Smooth muscle cell (in vitro differentiated cells): Measurements from ENCODE around the gene HIVEP3. TPM values are rescaled to one million over a fixed set of nuclear protein-coding genes. Genes with fewer than 3 reads are reported as not detected.
"Not testable (repeated sequence)": the region's sequence is repeated elsewhere in the genome, so short reads cannot be mapped to it uniquely, and the experiment has no call there.

Source experiments
- DNase-seq: peaks from one replicate; lab custom pipeline; 2025; ENCODE audit not compliant: unreplicated experiment; lab: John Stamatoyannopoulos, UW
- H2AFZ ChIP-seq: fragments of 200-600 bp; sonication (generic); 2 replicates; pipeline ENCODE4 v1.6.0; 2016; ENCODE audit warnings: antibody characterized with exemption, low read depth, mild to moderate bottlenecking
- H3F3A ChIP-seq: fragments of 200-600 bp; sonication (generic); 2 replicates; pipeline ENCODE4 v1.6.0; 2017; ENCODE audit warnings: antibody characterized with exemption, low read depth
- H3K27ac ChIP-seq: fragments of 200-600 bp; sonication (generic); 2 replicates; pipeline ENCODE4 v1.5.1; 2016; ENCODE audit warnings: low read depth, mild to moderate bottlenecking
- H3K27me3 ChIP-seq: fragments of 200-600 bp; sonication (generic); 2 replicates; pipeline ENCODE4 v1.6.1; 2016; ENCODE audit warnings: low read depth, mild to moderate bottlenecking
- H3K36me3 ChIP-seq: fragments of 200-600 bp; sonication (generic); 2 replicates; pipeline ENCODE4 v1.5.1; 2016; ENCODE audit warnings: low read depth
- H3K4me1 ChIP-seq: fragments of 200-600 bp; sonication (generic); 2 replicates; pipeline ENCODE4 v1.5.1; 2016; ENCODE audit warnings: low read depth
- H3K4me2 ChIP-seq: fragments of 200-600 bp; sonication (generic); 2 replicates; pipeline ENCODE4 v1.6.0; 2016; ENCODE audit warnings: mild to moderate bottlenecking
- H3K4me3 ChIP-seq: fragments of 200-600 bp; sonication (generic); 2 replicates; pipeline ENCODE4 v1.5.1; 2016; ENCODE audit warnings: mild to moderate bottlenecking
- H3K79me2 ChIP-seq: fragments of 200-600 bp; sonication (generic); 2 replicates; pipeline ENCODE4 v1.6.0; 2016; ENCODE audit warnings: low read depth, mild to moderate bottlenecking
- H3K9ac ChIP-seq: fragments of 200-600 bp; sonication (generic); 2 replicates; pipeline ENCODE4 v1.6.0; 2016; ENCODE audit warnings: low read depth
- H3K9me3 ChIP-seq: fragments of 200-600 bp; sonication (generic); replicated peaks from 2 replicates; pipeline ENCODE4 v1.5.1; 2016; ENCODE audit warnings: low read depth
- H4K20me1 ChIP-seq: fragments of 200-600 bp; sonication (generic); 2 replicates; pipeline ENCODE4 v1.6.0; 2016; ENCODE audit warnings: low read depth
- CTCF ChIP-seq: fragments of 200-600 bp; sonication (generic); IDR thresholded peaks from 2 replicates; pipeline ENCODE4 v1.5.1; 2017; ENCODE audit warnings: borderline replicate concordance, mild to moderate bottlenecking, antibody characterized with exemption; ENCODE audit not compliant: insufficient read depth, poor library complexity, severe bottlenecking
- whole genome bisulfite sequencing: methylation state at CpG from one replicate; pipeline ENCODE4 v1.1.7; 2016; ENCODE audit warnings: low lambda C conversion rate; 5-methylcytosine and 5-hydroxymethylcytosine counted together
- polyA plus RNA-seq: library from polyadenylated mRNA; unstranded; fragments of >200 nt; fragmentation: Nextera tagmentation; extraction: Ambion mirVana; gene quantifications from 2 replicates; pipeline ENCODE4 v1.2.1, GENCODE V29; 2016
- total RNA-seq: library from RNA; depleted of rRNA; stranded (reverse); fragments of >200 nt; gene quantifications from 2 replicates; pipeline ENCODE4 v1.2.3, GENCODE V29; 2014

Gene HIVEP3
- total and polyA plus RNA-seq, 2 experiments from 2014 or later = 2.1 to 6.4 TPM

- Histone ChIP-seq H3F3A (no peaks in the 10 kb centered on the region), H4K20me1 (no peaks in the 10 kb centered on the region)
- no peak for DNase-seq
Measured at GRCh38 chr1:41924911-41925310, 6.2 kb upstream of the HIVEP3 start.

GRCh38 chr1:41921271-41921670 lies 2.5 kb upstream of the HIVEP3 start:
- WGBS = 98% methylated on average over 2 of the region's 2 CpGs
- DNase-seq = not testable (repeated sequence)

More at GRCh38 chr1:41924911-41925310, 6.2 kb upstream of the HIVEP3 start:
- Histone ChIP-seq H2AFZ (no peak overlapping the region), H3K9ac (no peak overlapping the region), H3K36me3 (no peaks in the 10 kb centered on the region), H3K4me3 (no peak overlapping the region), H3K4me2 (no peak overlapping the region), H3K27ac (no peak overlapping the region), H3K9me3 (no peaks in the 10 kb centered on the region), H3K4me1 (peaks cover under 1% of the 10 kb centered on the region), H3K27me3 (no peaks in the 10 kb centered on the region), H3K79me2 (no peaks in the 10 kb centered on the region)
- 26% methylated on average over 2 of the region's 2 CpGs for WGBS
- no peak for TF ChIP-seq CTCF

GRCh38 chr1:41920658-41921057 lies 1.9 kb upstream of the HIVEP3 start:
- Histone ChIP-seq H3K27ac (peak overlapping the region; percentile 13), H3K9ac (no peak overlapping the region), H3K4me1 (peaks cover 25% of the 10 kb centered on the region), H3K4me2 (peak overlapping the region; percentile 98), H3K79me2 (no peaks in the 10 kb centered on the region), H3K4me3 (no peak overlapping the region), H4K20me1 (no peaks in the 10 kb centered on the region), H3F3A (peaks cover 7% of the 10 kb centered on the region), H3K9me3 (no peaks in the 10 kb centered on the region), H3K27me3 (no peaks in the 10 kb centered on the region), H3K36me3 (no peaks in the 10 kb centered on the region), H2AFZ (no peak overlapping the region)
- no peak for TF ChIP-seq CTCF
- no peak for DNase-seq
- 71% methylated on average over 2 of the region's 2 CpGs for WGBS

More at GRCh38 chr1:41921271-41921670, 2.5 kb upstream of the HIVEP3 start:
- H3K27ac ChIP-seq, H2AFZ ChIP-seq, H3K79me2 ChIP-seq, H3K4me3 ChIP-seq, H3K27me3 ChIP-seq, H3K9me3 ChIP-seq, H3F3A ChIP-seq, H3K4me2 ChIP-seq, H3K9ac ChIP-seq, H3K36me3 ChIP-seq, H4K20me1 ChIP-seq: not testable (repeated sequence)
- peaks cover 25% of the 10 kb centered on the region for H3K4me1 ChIP-seq

GRCh38 chr1:41919764-41920397 lies 1.2 kb upstream of the HIVEP3 start:
- Histone ChIP-seq H3K4me2 (peak overlapping the region; percentile 98), H3K4me1 (peaks cover 25% of the 10 kb centered on the region), H3K4me3 (peak overlapping the region; percentile 27), H3K9ac (no peak overlapping the region), H3K9me3 (no peaks in the 10 kb centered on the region), H3F3A (peaks cover 7% of the 10 kb centered on the region), H3K36me3 (no peaks in the 10 kb centered on the region), H4K20me1 (no peaks in the 10 kb centered on the region), H3K27me3 (no peaks in the 10 kb centered on the region), H2AFZ (peak overlapping the region; percentile 13), H3K27ac (peak overlapping the region; percentile 13), H3K79me2 (no peaks in the 10 kb centered on the region)
- DNase-seq = peak; percentile 17
- 18% methylated on average over 17 of the region's 18 CpGs for WGBS
- TF ChIP-seq CTCF = no peak
